Activated naive CD4-positive, alpha-beta T cell treated with anti-CD3 and anti-CD28 coated beads for 36 hours (primary cell): Measurements from ENCODE around the gene KIF21A. TPM values are rescaled to one million over a fixed set of nuclear protein-coding genes. Genes with fewer than 3 reads are reported as not detected.
"Not testable (repeated sequence)": the region's sequence is repeated elsewhere in the genome, so short reads cannot be mapped to it uniquely, and the experiment has no call there.

Experiments used
- CTCF ChIA-PET: fragments of 350-600 bp; sonication (Branson Sonifier 250); formaldehyde crosslinking; loops from one replicate; lab custom pipeline; 2021; ENCODE audit warnings: antibody characterized with exemption; lab: Charles Lee
- DNase-seq: peaks from one replicate; pipeline ENCODE4 v3.0.0-alpha.2; 2020
- H3K27ac Mint-ChIP-seq: one replicate; pipeline ENCODE4 v1.8.0; 2021; ENCODE audit warnings: mild to moderate bottlenecking, mixed read lengths
- H3K27me3 Mint-ChIP-seq: one replicate; pipeline ENCODE4 v1.8.0; 2021; ENCODE audit warnings: low read depth, mixed read lengths
- H3K36me3 Mint-ChIP-seq: one replicate; pipeline ENCODE4 v1.8.0; 2021; ENCODE audit warnings: low read depth, mixed read lengths
- H3K4me1 Mint-ChIP-seq: one replicate; pipeline ENCODE4 v1.8.0; 2021; ENCODE audit warnings: low read depth, mixed read lengths
- H3K4me3 Mint-ChIP-seq: one replicate; pipeline ENCODE4 v1.8.0; 2021; ENCODE audit warnings: mild to moderate bottlenecking, moderate library complexity, mixed read lengths
- H3K9me3 Mint-ChIP-seq: one replicate; pipeline ENCODE4 v1.8.0; 2021; ENCODE audit warnings: mixed read lengths
- intact Hi-C: fragments of 100-400 bp; cut with micrococcal nuclease; formaldehyde crosslinking; loops from one replicate; pipeline ENCODE4 v1.15.1; 2023
- total RNA-seq, 2 experiments: library from RNA; stranded (reverse); gene quantifications; one replicate each; pipeline ENCODE4 v1.2.3, GENCODE V29; 2021

Gene KIF21A
- 10 to 100 TPM; 21.4 to 22.0 TPM for total RNA-seq

- H3K27me3 Mint-ChIP-seq = no peaks in the 10 kb centered on the region
- peak within 1 kb of the TSS; percentile 85 for H3K27ac Mint-ChIP-seq
- peak within 1 kb of the TSS; percentile 85 for H3K4me3 Mint-ChIP-seq
- no peaks in the 10 kb centered on the region for H3K36me3 Mint-ChIP-seq
- peak; percentile 86 for DNase-seq
- intact Hi-C loops = loop anchor here (1.0 to 2.0 kb wide), 8 partner anchors 24 to 1127 kb away; partner anchors contain the start of genes ALG10B and SLC2A13
- CTCF ChIA-PET = interaction anchor here (0.5 to 1.7 kb wide), 5 partner anchors 10 to 176 kb away, joined by 3 to 5 read pairs (median 4); partner anchors contain the start of gene ABCD2
- H3K9me3 Mint-ChIP-seq = no peaks in the 10 kb centered on the region
- H3K4me1 Mint-ChIP-seq = peaks cover 14% of the 10 kb centered on the region
Observed at GRCh38 chr12:39443081-39443928, at the start of gene KIF21A. Gene KIF21A, minus strand, starts transcription at chr12:39443120. Its CDS starts 150 bp downstream, at chr12:39442970.

- CTCF ChIA-PET = no interaction called here
- intact Hi-C loops = no loop called here
- no peak for DNase-seq
- Mint-ChIP-seq H3K36me3 (no peaks in the 10 kb centered on the region), H3K4me3 (no peak overlapping the region), H3K9me3 (peaks cover 2% of the 10 kb centered on the region), H3K27me3 (no peaks in the 10 kb centered on the region), H3K4me1 (no peaks in the 10 kb centered on the region), H3K27ac (no peak overlapping the region)
Observed at GRCh38 chr12:39490500-39491282, 47.8 kb upstream of the KIF21A start.

GRCh38 chr12:39483597-39483996 lies 40.7 kb upstream of the KIF21A start:
- H3K4me3 Mint-ChIP-seq = no peak overlapping the region
- no peak for DNase-seq
- peaks cover 5% of the 10 kb centered on the region for H3K36me3 Mint-ChIP-seq
- no peak overlapping the region for H3K27ac Mint-ChIP-seq
- no peaks in the 10 kb centered on the region for H3K4me1 Mint-ChIP-seq
- H3K27me3 Mint-ChIP-seq = no peaks in the 10 kb centered on the region
- intact Hi-C loops = no loop called here
- H3K9me3 Mint-ChIP-seq = peaks cover 1% of the 10 kb centered on the region
- CTCF ChIA-PET = no interaction called here

GRCh38 chr12:39483042-39483441 lies 40.1 kb upstream of the KIF21A start:
- Mint-ChIP-seq H3K27me3 (no peaks in the 10 kb centered on the region), H3K9me3 (no peaks in the 10 kb centered on the region), H3K4me3 (no peak overlapping the region), H3K36me3 (peaks cover 8% of the 10 kb centered on the region), H3K4me1 (no peaks in the 10 kb centered on the region), H3K27ac (no peak overlapping the region)
- intact Hi-C loops = no loop called here
- DNase-seq = no peak
- CTCF ChIA-PET = no interaction called here

- intact Hi-C loops = no loop called here
- H3K27ac Mint-ChIP-seq = no peak overlapping the region
- CTCF ChIA-PET = no interaction called here
- H3K36me3 Mint-ChIP-seq = peaks cover 10% of the 10 kb centered on the region
- peaks cover 7% of the 10 kb centered on the region for H3K9me3 Mint-ChIP-seq
- no peaks in the 10 kb centered on the region for H3K4me1 Mint-ChIP-seq
- H3K4me3 Mint-ChIP-seq = no peak overlapping the region
- H3K27me3 Mint-ChIP-seq = no peaks in the 10 kb centered on the region
- DNase-seq = no peak
Observed at GRCh38 chr12:39476894-39477293, 34.0 kb upstream of the KIF21A start.

GRCh38 chr12:39476121-39476520 lies 33.2 kb upstream of the KIF21A start:
- H3K36me3 Mint-ChIP-seq = peaks cover 10% of the 10 kb centered on the region
- H3K27ac Mint-ChIP-seq = no peak overlapping the region
- no peaks in the 10 kb centered on the region for H3K27me3 Mint-ChIP-seq
- peaks cover 7% of the 10 kb centered on the region for H3K9me3 Mint-ChIP-seq
- no peaks in the 10 kb centered on the region for H3K4me1 Mint-ChIP-seq
- DNase-seq = no peak
- H3K4me3 Mint-ChIP-seq = no peak overlapping the region
- intact Hi-C loops = no loop called here
- CTCF ChIA-PET = interaction anchor here (0.8 kb wide), 1 partner anchor 79 kb away, joined by 4 read pairs; no protein-coding TSS in a partner anchor

GRCh38 chr12:39475136-39475535 lies 32.2 kb upstream of the KIF21A start:
- DNase-seq, H3K27ac Mint-ChIP-seq, CTCF ChIA-PET, intact Hi-C loops, H3K27me3 Mint-ChIP-seq, H3K36me3 Mint-ChIP-seq, H3K4me3 Mint-ChIP-seq, H3K4me1 Mint-ChIP-seq: not testable (repeated sequence)
- H3K9me3 Mint-ChIP-seq = peaks cover 10% of the 10 kb centered on the region

GRCh38 chr12:39467432-39467870 lies 24.5 kb upstream of the KIF21A start:
- CTCF ChIA-PET = no interaction called here
- no peaks in the 10 kb centered on the region for H3K36me3 Mint-ChIP-seq
- peaks cover 18% of the 10 kb centered on the region for H3K4me1 Mint-ChIP-seq
- H3K4me3 Mint-ChIP-seq = no peak overlapping the region
- intact Hi-C loops = loop anchor here (1.0 to 5.0 kb wide), 4 partner anchors 24 to 215 kb away; partner anchors contain the start of gene KIF21A
- peaks cover 7% of the 10 kb centered on the region for H3K9me3 Mint-ChIP-seq
- DNase-seq = peak; percentile 32
- H3K27me3 Mint-ChIP-seq = no peaks in the 10 kb centered on the region
- peak overlapping the region; percentile 46 for H3K27ac Mint-ChIP-seq

- no peak overlapping the region for H3K27ac Mint-ChIP-seq
Observed at GRCh38 chr12:39464976-39465695, 22.2 kb upstream of the KIF21A start.

GRCh38 chr12:39461059-39461458 lies 18.1 kb upstream of the KIF21A start:
- no peak overlapping the region for H3K27ac Mint-ChIP-seq
- no peak overlapping the region for H3K4me3 Mint-ChIP-seq
- DNase-seq = no peak
- no peaks in the 10 kb centered on the region for H3K27me3 Mint-ChIP-seq
- intact Hi-C loops = no loop called here
- H3K4me1 Mint-ChIP-seq = no peaks in the 10 kb centered on the region
- H3K36me3 Mint-ChIP-seq = no peaks in the 10 kb centered on the region
- no peaks in the 10 kb centered on the region for H3K9me3 Mint-ChIP-seq
- CTCF ChIA-PET = no interaction called here

More at GRCh38 chr12:39464976-39465695, 22.2 kb upstream of the KIF21A start:
- peaks cover 18% of the 10 kb centered on the region for H3K4me1 Mint-ChIP-seq
- DNase-seq = no peak
- H3K4me3 Mint-ChIP-seq = no peak overlapping the region
- H3K9me3 Mint-ChIP-seq = no peaks in the 10 kb centered on the region
- CTCF ChIA-PET = interaction anchor here (0.6 kb wide), 1 partner anchor 18 kb away, joined by 3 read pairs; no protein-coding TSS in a partner anchor
- no peaks in the 10 kb centered on the region for H3K27me3 Mint-ChIP-seq
- no peaks in the 10 kb centered on the region for H3K36me3 Mint-ChIP-seq
- intact Hi-C loops = loop anchor here (5.0 kb wide), 1 partner anchor 217 kb away; no protein-coding TSS in a partner anchor

- no peaks in the 10 kb centered on the region for H3K36me3 Mint-ChIP-seq
- no peak overlapping the region for H3K27ac Mint-ChIP-seq
- CTCF ChIA-PET = no interaction called here
- no peaks in the 10 kb centered on the region for H3K9me3 Mint-ChIP-seq
- H3K4me1 Mint-ChIP-seq = no peaks in the 10 kb centered on the region
- H3K27me3 Mint-ChIP-seq = no peaks in the 10 kb centered on the region
- no peak for DNase-seq
- H3K4me3 Mint-ChIP-seq = no peak overlapping the region
- intact Hi-C loops = no loop called here
Observed at GRCh38 chr12:39459027-39459434, 16.1 kb upstream of the KIF21A start.

- intact Hi-C loops = no loop called here
- H3K27me3 Mint-ChIP-seq = no peaks in the 10 kb centered on the region
- CTCF ChIA-PET = interaction anchor here (0.6 kb wide), 1 partner anchor 197 kb away, joined by 3 read pairs; no protein-coding TSS in a partner anchor
- no peak for DNase-seq
- H3K4me3 Mint-ChIP-seq = no peak overlapping the region
- no peaks in the 10 kb centered on the region for H3K4me1 Mint-ChIP-seq
- H3K27ac Mint-ChIP-seq = no peak overlapping the region
- H3K36me3 Mint-ChIP-seq = no peaks in the 10 kb centered on the region
- H3K9me3 Mint-ChIP-seq = no peaks in the 10 kb centered on the region
Observed at GRCh38 chr12:39451977-39452376, 9.1 kb upstream of the KIF21A start.
